Lung (tissue), 12 donors: ENCODE results near the gene SDK2. TPM values are rescaled to one million over a fixed set of nuclear protein-coding genes. Genes with fewer than 3 reads are reported as not detected.

Source experiments
- ATAC-seq: fragments of 200-7000 bp; cut with Tn5 transposase; one replicate; pipeline ENCODE4 v1.9.1; 2020; ENCODE audit warnings: moderate number of reproducible peaks; ENCODE audit not compliant: insufficient read depth, low FRiP score
- DNase-seq, 3 donors: peaks; one replicate each; pipeline ENCODE4 v3.0.0-alpha.2; 2013 to 2017
- H3K27ac ChIP-seq, 2 donors: one replicate each; pipeline ENCODE4 v1.5.1; 2013; ENCODE audit warnings: mild to moderate bottlenecking in 2 of 2, moderate library complexity in 2 of 2, control low read depth in 1 of 2, inconsistent platforms in 1 of 2, low read depth in 1 of 2, low read length in 1 of 2
- H3K27me3 ChIP-seq, 3 donors: one replicate each; pipeline ENCODE4 v1.5.1; 2013; ENCODE audit warnings: low read length in 2 of 3; ENCODE audit not compliant: control insufficient read depth in 3 of 3, insufficient read depth in 3 of 3
- H3K36me3 ChIP-seq, 4 donors: one replicate each; pipeline ENCODE4 v1.5.1; 2013; ENCODE audit warnings: low read length in 4 of 4, mild to moderate bottlenecking in 1 of 4, moderate library complexity in 1 of 4; ENCODE audit not compliant: control insufficient read depth in 4 of 4, insufficient read depth in 4 of 4
- H3K4me1 ChIP-seq, 5 donors: one replicate each; pipeline ENCODE4 v1.5.1; 2013; ENCODE audit warnings: low read length in 5 of 5, mild to moderate bottlenecking in 2 of 5, moderate library complexity in 1 of 5; ENCODE audit not compliant: control insufficient read depth in 5 of 5, insufficient read depth in 5 of 5
- H3K4me3 ChIP-seq: one replicate; pipeline ENCODE4 v1.5.1; 2013; ENCODE audit warnings: mild to moderate bottlenecking, control low read depth, moderate library complexity
- H3K9ac ChIP-seq, 2 donors: one replicate each; pipeline ENCODE4 v1.5.1; 2013; ENCODE audit warnings: low read length in 2 of 2, control low read depth in 1 of 2; ENCODE audit not compliant: insufficient read depth in 1 of 2
- H3K9me3 ChIP-seq, 4 donors: one replicate each; pipeline ENCODE4 v1.5.1; 2013; ENCODE audit warnings: low read length in 3 of 4, mild to moderate bottlenecking in 1 of 4, moderate library complexity in 1 of 4; ENCODE audit not compliant: control insufficient read depth in 4 of 4, insufficient read depth in 3 of 4
- WGBS, 2 donors: extraction: QIAGEN DNeasy Blood & Tissue Kit; methylation state at CpG; one replicate each; pipeline ENCODE4 v1.1.7; 2013; 5-methylcytosine and 5-hydroxymethylcytosine counted together
- polyA plus RNA-seq, 2 donors: library from polyadenylated mRNA; stranded (reverse); fragments of 200-250 nt; gene quantifications; one replicate each; pipeline ENCODE4 v1.2.1, GENCODE V29; 2013
- total RNA-seq, 2 donors: library from RNA; depleted of rRNA in 1 of 2; stranded (reverse); fragments of >200 nt in 1 of 2; gene quantifications; one replicate each; pipeline ENCODE4 v1.2.1, GENCODE V29; 2014 to 2021
- TF ChIP-seq, protein P1 (sequence below): IDR thresholded peaks from 2 replicates; pipeline ENCODE4 v1.5.1; 2012; ENCODE audit warnings: mild to moderate bottlenecking; ENCODE audit errors: control extremely low read depth, extremely low read depth
- donor health status: control.
- donor health status: control.
- donor health status: Bipolar disorder and iron deficiency.
- donor health status: healthy.
- donor health status: DM: yes; HTN: yes; CAD: no.

SDK2 gene
- total and polyA plus RNA-seq, 4 donors, result 0.91 to 41.7 (median 4.3) TPM

- Histone ChIP-seq H3K27ac (no peak overlapping the region), H3K9me3 (no peaks in the 10 kb centered on the region), H3K4me3 (no peak overlapping the region), H3K27me3 (no peaks in the 10 kb centered on the region), H3K4me1 (no peaks in the 10 kb centered on the region), H3K36me3 (no peaks in the 10 kb centered on the region), H3K9ac (no peak overlapping the region)
- TF ChIP-seq, protein P1, sequence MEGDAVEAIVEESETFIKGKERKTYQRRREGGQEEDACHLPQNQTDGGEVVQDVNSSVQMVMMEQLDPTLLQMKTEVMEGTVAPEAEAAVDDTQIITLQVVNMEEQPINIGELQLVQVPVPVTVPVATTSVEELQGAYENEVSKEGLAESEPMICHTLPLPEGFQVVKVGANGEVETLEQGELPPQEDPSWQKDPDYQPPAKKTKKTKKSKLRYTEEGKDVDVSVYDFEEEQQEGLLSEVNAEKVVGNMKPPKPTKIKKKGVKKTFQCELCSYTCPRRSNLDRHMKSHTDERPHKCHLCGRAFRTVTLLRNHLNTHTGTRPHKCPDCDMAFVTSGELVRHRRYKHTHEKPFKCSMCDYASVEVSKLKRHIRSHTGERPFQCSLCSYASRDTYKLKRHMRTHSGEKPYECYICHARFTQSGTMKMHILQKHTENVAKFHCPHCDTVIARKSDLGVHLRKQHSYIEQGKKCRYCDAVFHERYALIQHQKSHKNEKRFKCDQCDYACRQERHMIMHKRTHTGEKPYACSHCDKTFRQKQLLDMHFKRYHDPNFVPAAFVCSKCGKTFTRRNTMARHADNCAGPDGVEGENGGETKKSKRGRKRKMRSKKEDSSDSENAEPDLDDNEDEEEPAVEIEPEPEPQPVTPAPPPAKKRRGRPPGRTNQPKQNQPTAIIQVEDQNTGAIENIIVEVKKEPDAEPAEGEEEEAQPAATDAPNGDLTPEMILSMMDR, result no peak
- DNase-seq (no peak), ATAC-seq (no peak)
- WGBS, 2 donors, result 83 to 88% methylated on average over 22 of the region's 22 CpGs
Observed at GRCh38 chr17:73519714-73520368, 124.4 kb downstream of the SDK2 start.

- Histone ChIP-seq H3K27ac (no peak overlapping the region), H3K4me3 (no peak overlapping the region), H3K9ac (no peak overlapping the region), H3K36me3 (no peaks in the 10 kb centered on the region), H3K9me3 (no peaks in the 10 kb centered on the region), H3K27me3 (no peaks in the 10 kb centered on the region), H3K4me1 (peaks cover 0 to 2% (median 0%) of the 10 kb centered on the region in 5 donors)
- ATAC-seq (no peak), DNase-seq (no peak)
- 94 to 95% methylated on average over 6 of the region's 6 CpGs for WGBS, 2 donors
- TF ChIP-seq, protein P1, result no peak
Observed at GRCh38 chr17:73519011-73519410, 125.2 kb downstream of the SDK2 start.

DNA sequence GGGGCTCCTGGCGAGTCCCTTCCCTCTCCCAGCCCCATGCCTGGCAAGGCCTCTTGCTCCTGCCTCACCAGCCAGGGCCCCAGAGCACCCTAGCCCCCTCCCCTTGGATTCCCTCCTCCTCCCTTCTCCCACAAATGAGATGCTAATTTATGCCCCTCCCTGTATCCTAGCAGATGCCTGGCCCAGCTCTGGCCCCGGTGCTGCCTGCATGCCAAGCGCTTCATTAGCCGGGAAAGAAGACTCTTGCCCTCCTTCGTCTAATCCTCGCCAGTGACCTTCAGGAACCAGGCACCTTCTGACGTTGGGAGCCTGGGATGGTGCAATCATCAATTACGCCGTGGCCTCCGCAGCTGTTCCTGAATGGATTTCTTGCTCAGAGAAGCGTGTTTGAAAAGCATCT lies 127.8 kb downstream of the SDK2 start:
- Histone ChIP-seq H3K9me3 (no peaks in the 10 kb centered on the region), H3K9ac (no peak overlapping the region), H3K4me3 (no peak overlapping the region), H3K36me3 (no peaks in the 10 kb centered on the region), H3K4me1 (peaks cover 0 to 11% (median 6%) of the 10 kb centered on the region in 5 donors), H3K27me3 (peaks cover 0 to 3% (median 0%) of the 10 kb centered on the region in 3 donors), H3K27ac (no peak overlapping the region)
- 79 to 92% methylated on average over 10 to 11 of the region's 11 CpGs for WGBS, 2 donors
- TF ChIP-seq, protein P1, result no peak
- ATAC-seq (no peak), DNase-seq (no peak)
